ENCODE measurements around the gene BCAS3.

BCAS3 gene

DNA sequence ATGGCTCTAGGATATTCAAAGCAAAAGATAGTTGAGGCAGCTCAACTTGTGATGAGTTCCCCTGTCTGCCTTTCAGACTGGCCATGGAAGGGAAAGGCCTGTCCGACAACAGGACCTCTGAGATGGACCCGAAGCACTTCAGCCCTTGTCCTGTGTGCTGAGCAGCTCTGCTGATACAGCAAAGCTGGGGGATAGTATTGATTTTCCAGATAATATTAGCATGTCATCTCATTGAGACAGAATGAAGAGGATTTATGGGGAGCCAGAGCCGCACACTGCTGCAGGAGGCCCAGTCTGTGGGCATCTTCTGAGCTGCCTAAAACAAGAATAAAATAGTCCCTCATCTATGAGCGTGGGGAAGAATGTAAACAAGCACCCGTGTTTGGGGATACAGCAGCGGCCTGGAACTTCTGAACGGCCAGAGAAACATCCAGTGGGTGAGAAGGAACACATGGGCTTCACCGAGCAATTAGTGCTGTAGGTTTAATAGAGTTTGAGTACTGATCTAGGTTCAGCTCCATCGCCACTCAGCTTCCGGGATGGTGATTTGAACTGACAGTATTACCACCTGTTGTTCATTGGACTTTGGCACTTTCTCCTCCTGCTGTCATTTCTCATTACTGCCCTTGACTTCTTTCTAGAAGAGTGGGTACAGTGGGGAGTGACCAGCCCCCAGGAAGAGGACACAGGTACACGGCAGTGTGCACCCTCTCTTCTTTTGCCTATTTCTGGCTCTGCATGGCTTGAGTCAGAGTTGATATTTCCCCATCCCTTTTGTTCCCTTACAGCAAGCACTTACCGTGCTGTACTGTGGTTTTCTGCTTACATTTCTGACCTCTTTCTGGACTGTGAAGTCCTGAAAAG is 625.5 kb downstream of the BCAS3 start:
- no peak overlapping the region for H3K4me3 Mint-ChIP-seq

DNA sequence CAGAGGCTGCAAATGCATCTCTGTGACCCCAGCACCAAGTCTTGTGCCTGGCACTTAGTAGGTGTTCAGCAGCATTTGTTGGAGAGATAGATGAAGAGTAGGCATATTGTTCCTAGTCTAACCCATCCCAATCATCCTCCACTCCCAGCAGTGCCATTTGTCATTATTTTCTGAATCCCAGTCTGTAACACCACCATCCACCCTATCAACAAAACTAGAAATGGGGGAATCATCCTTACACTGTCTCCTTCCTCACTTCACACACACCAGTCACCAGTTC is 626.1 kb downstream of the BCAS3 start:
- Mint-ChIP-seq H3K4me1 (no peaks in the 10 kb centered on the region), H3K27ac (no peak overlapping the region), H3K36me3 (peaks cover 6% of the 10 kb centered on the region), H3K9me3 (no peaks in the 10 kb centered on the region), H3K4me3 (no peak overlapping the region), H3K27me3 (no peaks in the 10 kb centered on the region)
- no peak for ATAC-seq

More for the DNA sequence above, 625.5 kb downstream of the BCAS3 start:
- H3K9me3 Mint-ChIP-seq: no peaks in the 10 kb centered on the region
- H3K27me3 Mint-ChIP-seq: no peaks in the 10 kb centered on the region
- H3K36me3 Mint-ChIP-seq: peaks cover 6% of the 10 kb centered on the region
- H3K27ac Mint-ChIP-seq: no peak overlapping the region
- no peak for ATAC-seq
- H3K4me1 Mint-ChIP-seq: no peaks in the 10 kb centered on the region

DNA sequence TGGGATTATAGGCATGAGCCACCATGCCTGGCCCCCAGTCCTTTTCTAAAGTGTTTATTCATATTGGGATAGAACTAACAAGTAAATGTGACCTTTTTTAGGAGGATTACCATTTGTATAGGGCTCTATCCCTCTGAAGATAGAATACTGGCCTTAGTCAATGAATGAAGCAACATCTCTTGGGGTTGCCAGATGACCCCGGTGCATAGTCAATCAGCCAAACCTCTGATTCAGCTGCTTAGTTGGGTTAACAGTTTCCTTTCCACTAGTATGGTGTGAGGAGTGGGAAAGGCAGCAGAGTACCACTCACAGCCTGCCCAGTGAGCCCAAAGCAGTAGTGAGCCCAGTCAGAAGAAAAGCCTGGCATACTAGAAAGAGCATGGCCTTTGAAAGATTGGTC is 627.4 kb downstream of the BCAS3 start:
- no peaks in the 10 kb centered on the region for H3K27me3 Mint-ChIP-seq
- H3K4me3 Mint-ChIP-seq: no peak overlapping the region
- no peaks in the 10 kb centered on the region for H3K4me1 Mint-ChIP-seq
- H3K9me3 Mint-ChIP-seq: no peaks in the 10 kb centered on the region
- H3K36me3 Mint-ChIP-seq: peaks cover 6% of the 10 kb centered on the region
- H3K27ac Mint-ChIP-seq: no peak overlapping the region
- ATAC-seq: no peak

DNA sequence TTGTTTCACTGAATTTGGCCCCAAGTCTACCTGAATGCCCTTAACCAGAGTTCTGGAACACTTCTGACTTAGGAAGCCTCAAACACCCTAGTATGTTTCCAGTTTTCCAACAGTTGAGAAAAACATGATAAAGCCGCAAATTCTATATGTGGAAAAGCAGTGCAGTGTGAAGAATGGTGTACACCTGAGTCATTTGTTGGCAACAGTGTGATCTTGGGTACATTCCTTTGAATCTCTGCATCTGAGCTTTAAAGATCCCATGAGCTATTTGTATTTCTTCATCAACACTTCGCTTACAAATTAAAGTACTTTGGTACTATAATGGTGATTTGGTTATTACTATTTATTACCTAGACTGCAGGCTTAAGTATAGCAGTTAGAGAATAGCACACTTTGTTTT is 628.4 kb downstream of the BCAS3 start:
- Mint-ChIP-seq H3K9me3 (no peaks in the 10 kb centered on the region), H3K27me3 (no peaks in the 10 kb centered on the region), H3K36me3 (peaks cover 6% of the 10 kb centered on the region), H3K27ac (no peak overlapping the region), H3K4me1 (no peaks in the 10 kb centered on the region), H3K4me3 (no peak overlapping the region)
- ATAC-seq: no peak

DNA sequence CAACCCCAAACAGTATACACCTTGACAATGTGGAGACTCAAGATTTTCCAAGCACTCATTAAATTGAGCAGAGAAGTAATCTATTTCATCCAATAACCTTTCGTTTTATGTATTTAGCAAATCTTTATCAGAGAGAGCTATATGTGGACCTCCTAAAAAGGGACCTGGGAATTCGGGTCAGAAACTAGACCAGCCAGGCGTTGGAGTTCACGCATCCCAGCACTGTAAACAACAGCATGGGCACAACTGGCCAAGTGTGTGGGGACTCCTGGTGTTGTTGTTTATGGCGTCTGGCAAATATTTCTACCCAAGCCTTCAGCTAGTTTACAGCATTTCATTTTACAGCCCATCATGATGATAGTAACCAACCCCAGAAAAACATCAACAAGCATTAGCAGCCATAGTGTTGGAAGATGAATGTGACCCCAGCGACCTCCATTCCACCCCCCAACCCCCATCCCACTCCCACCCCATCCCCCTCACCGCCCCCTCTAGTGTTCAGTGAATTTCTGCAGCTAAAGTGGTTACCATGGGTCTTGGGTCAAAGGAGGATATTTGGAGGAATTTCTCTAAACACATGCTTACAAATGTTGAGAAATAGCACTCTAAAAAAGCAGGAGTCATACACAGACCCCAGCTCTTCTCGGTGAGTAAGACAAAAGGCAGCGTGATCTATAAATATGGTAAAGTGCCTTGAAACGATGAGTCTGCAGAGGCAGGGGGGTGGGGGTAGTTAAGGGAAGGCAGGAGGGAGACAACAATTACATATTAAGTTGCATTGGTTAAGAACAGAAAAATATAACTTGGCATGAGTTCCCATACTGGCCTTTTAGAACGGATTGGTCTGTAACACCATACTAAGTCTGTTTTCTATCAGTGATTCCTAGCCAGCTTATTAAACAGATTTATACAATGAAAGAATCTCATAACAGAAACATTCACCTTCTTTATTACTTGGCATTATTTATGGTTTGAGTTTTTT is 630.5 kb downstream of the BCAS3 start:
- Mint-ChIP-seq H3K4me1 (no peaks in the 10 kb centered on the region), H3K27ac (no peak overlapping the region), H3K27me3 (no peaks in the 10 kb centered on the region), H3K9me3 (no peaks in the 10 kb centered on the region), H3K36me3 (peaks cover 6% of the 10 kb centered on the region), H3K4me3 (no peak overlapping the region)
- no peak for ATAC-seq

DNA sequence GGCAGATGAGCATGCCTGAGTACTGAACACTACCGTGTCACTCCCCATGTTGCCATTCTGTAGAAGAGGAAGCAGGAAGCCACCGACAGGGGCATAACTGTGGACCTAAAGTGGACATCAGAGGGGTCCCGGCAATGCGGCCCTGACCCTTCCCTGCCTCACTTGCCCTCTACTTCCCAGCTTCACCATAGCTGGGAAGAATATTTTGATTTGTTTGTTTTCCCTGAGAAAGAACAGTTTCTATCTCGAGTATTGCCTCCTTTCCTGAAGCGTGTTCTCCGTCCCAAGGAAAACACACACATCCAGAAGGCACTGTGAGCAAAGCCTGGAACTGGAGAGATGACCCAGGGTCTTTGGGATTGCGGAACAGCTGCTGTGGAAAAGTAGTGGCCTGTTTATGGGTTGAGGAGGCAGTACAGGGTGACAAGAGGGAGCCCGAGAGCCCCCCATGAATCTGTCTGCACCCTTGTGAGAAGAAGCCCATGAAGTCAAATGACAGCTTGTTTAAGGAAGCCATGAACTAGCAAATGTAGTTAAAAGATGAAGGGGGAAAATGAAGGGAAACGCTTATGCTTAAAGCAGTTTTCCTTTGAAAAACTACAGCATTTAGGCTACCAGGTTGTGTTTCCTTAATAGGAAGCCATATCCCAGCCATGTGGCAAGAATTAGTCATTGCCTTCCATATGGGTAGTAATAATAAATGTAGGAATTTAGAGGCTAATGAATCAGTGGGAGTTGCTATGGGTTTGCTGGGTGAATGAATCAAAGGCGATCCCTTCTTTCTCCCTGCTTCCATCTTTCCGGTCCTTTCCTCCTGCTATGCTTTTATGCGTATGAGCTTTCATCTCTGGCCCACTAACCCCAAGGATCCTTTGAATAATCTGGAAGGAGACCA is 632.0 kb downstream of the BCAS3 start:
- no peak overlapping the region for H3K27ac Mint-ChIP-seq
- no peak for ATAC-seq
- H3K27me3 Mint-ChIP-seq: no peaks in the 10 kb centered on the region
- H3K9me3 Mint-ChIP-seq: no peaks in the 10 kb centered on the region
- no peaks in the 10 kb centered on the region for H3K36me3 Mint-ChIP-seq
- no peak overlapping the region for H3K4me3 Mint-ChIP-seq
- no peaks in the 10 kb centered on the region for H3K4me1 Mint-ChIP-seq

DNA sequence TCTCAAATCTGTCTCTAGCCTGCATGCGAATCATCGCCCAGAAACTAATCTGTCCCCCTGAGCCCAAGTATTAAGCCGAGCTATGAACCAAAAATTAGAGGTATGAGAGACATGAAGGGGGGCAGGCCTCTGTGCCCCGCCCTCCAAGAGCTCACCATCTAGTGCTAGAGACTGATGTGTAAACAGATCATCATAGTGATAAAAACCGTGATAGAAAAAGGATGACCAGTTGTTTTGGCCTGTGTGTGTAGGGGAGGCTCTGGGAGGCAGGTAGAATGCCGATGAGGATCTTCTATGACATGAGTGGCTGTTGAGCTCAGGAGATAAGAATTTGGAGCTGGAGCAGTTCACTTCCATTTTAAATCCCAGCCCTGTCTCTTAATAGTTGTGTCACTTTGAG is 632.9 kb downstream of the BCAS3 start:
- Mint-ChIP-seq H3K9me3 (no peaks in the 10 kb centered on the region), H3K4me1 (no peaks in the 10 kb centered on the region), H3K36me3 (no peaks in the 10 kb centered on the region), H3K4me3 (no peak overlapping the region), H3K27ac (no peak overlapping the region), H3K27me3 (no peaks in the 10 kb centered on the region)
- ATAC-seq: no peak

DNA sequence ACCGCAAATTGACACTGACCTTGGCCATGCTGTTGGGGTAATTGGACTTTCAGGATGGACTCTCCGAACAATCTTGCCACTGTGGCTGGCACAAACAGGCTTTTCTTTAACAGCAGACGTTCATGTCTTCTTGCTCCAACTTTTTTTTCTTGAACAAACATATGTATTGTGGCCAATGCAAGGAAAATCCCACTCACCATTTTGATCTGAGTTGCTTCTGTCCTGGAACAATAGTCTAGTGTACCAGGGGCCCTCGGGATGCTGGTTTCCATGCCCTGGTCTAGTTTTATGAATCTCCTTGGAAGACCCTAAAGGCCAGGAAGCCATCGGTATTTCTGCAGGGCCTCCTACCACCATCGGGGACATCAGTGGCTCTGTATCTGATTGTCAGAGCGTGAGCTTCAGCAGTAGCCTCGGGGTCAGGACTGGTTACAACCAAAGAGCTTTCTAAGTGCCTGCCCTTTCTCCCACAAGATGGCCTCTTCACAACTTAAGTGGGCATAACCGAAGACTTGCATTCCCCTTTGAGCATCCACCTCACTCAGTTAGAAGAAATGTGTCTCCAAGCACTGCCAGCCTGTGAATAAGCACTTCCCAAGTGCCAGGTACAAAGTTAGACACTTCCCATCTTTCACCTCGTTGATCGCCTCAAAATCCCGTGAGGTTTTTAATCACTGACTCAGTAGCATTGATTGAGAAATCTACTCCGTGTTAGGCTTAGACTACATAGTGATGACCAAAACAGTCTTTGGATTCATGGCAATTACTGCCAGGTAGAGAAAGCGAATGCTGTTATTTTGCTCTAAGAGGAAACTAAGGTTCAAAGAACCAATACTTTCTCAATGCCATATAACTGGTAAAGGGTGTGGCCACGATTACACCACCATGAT is 635.0 kb downstream of the BCAS3 start:
- no peak overlapping the region for H3K27ac Mint-ChIP-seq
- no peaks in the 10 kb centered on the region for H3K27me3 Mint-ChIP-seq
- H3K9me3 Mint-ChIP-seq: no peaks in the 10 kb centered on the region
- no peak overlapping the region for H3K4me3 Mint-ChIP-seq
- H3K4me1 Mint-ChIP-seq: no peaks in the 10 kb centered on the region
- no peaks in the 10 kb centered on the region for H3K36me3 Mint-ChIP-seq
- ATAC-seq: no peak

DNA sequence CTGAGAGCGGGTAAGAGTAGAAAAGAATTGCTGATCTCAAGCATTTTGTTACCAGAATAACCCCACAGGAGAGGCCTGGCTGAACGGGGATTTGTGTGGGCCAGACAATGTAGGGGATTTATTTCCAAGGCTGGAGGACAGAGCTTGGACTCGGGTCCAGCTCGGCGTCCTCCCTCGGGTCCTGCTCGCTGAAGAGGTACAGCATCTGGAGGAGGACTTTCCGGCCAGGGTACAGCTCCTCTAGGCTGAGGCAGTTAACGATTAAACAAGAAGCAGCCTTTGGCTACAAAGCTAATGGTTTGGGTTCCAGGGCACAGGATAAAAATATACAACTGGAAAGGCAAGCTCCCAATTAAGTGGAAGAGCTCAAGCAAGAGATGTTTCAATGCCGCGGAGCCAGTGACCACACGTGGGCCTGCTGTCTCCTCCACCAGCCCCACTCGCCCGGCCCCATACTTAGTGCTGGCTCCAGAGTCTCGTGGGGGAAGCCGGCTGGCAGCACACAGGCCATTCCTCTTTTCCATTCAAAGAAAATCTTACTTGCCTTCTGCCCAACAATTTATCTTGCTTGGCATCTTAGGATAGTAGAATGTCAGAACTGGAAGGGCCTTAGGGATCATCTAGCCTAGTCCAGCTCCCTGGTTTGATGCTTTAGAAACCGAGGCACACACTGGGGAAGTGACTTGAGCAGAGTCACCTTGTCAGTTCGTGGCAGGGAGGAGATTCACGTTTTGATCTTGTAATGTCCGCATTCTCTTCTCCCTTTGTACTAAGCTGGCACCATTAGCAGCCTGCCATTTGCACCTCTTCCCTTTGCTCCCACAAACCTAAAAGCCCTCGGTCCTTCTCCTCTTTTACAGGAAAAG is 636.0 kb downstream of the BCAS3 start:
- Mint-ChIP-seq H3K9me3 (no peaks in the 10 kb centered on the region), H3K27me3 (no peaks in the 10 kb centered on the region)

DNA sequence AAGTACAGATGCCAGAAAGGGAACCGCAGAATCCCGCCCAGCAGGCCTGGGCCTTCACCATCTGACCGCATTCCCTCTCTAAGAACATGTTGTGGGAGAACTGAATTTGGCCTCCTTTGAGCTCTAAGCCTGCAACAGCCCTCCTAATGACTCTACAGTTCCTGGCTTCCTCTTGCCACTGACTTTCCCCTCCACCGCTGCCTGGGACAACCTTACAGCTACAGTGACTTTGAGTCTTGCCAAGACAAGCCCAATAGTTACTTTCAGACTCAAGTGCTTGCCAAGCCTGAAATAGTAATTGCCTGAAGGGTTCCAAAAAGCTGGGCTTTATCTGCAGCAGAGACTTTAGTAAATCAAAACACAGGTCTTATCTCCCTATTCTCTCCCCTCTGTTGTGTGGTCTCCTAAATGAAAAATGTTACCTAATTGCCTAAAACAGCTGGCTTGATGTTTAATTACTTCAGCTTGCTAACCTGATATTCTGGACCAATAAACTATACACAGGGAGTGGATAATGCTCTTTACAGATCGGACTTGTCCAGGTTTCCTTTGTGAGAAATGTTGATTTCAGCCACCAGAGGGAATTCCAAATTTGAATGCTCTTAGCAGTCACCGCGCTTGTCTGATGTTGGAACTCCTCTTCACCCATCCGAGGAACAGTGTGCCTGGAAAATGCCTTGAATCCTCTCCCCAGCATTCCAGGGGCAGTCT is 636.9 kb downstream of the BCAS3 start:
- H3K27ac Mint-ChIP-seq: no peak overlapping the region
- no peak overlapping the region for H3K4me3 Mint-ChIP-seq
- no peak for ATAC-seq
- no peaks in the 10 kb centered on the region for H3K9me3 Mint-ChIP-seq
- no peaks in the 10 kb centered on the region for H3K4me1 Mint-ChIP-seq
- no peaks in the 10 kb centered on the region for H3K27me3 Mint-ChIP-seq
- H3K36me3 Mint-ChIP-seq: no peaks in the 10 kb centered on the region

More for the DNA sequence above, 636.0 kb downstream of the BCAS3 start:
- Mint-ChIP-seq H3K36me3 (no peaks in the 10 kb centered on the region), H3K27ac (no peak overlapping the region), H3K4me1 (no peaks in the 10 kb centered on the region), H3K4me3 (no peak overlapping the region)
- ATAC-seq: no peak

DNA sequence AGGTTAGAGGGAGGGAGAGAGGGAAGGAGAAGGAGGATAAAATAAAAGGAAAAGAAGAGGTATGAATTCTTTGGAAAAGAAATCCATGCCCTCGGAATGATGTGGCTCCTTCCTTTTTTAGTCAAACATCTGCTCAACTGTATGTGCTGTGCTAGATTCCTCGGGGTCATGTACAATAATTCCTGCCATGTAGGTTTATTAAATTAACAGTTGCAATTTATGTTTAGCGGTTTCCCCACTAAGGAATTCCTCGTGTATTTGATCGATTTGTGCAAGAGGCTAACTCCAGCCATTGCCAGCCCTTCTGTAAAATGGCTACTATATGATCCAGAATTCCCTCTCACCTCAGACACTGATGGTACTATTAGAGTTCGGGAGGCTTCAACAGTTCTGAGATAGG is 639.0 kb downstream of the BCAS3 start:
- Mint-ChIP-seq H3K27me3 (no peaks in the 10 kb centered on the region), H3K4me3 (no peak overlapping the region), H3K36me3 (no peaks in the 10 kb centered on the region), H3K27ac (no peak overlapping the region), H3K9me3 (no peaks in the 10 kb centered on the region), H3K4me1 (no peaks in the 10 kb centered on the region)
- ATAC-seq: no peak

DNA sequence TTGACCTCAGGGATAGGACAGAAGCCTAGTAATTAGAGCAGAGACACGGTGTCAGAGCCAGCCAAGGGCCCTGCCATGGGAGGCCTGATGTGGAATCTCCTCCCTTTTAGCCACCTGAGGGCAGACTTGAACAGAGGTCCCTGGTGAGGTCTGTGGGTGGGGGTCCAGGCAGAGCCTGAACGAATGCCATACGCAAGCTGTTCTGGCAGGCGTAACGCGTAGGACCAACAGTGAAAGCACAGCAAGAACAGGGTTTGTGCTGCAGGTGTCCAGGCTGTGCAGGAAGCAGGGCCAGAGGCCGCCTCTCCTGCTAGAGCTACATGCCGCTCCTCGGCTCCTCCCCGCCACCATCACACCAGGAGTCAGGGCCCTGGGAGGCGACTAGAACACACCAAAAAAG is 640.1 kb downstream of the BCAS3 start:
- ATAC-seq: no peak
- no peak overlapping the region for H3K4me3 Mint-ChIP-seq
- no peaks in the 10 kb centered on the region for H3K9me3 Mint-ChIP-seq
- H3K4me1 Mint-ChIP-seq: no peaks in the 10 kb centered on the region
- H3K27ac Mint-ChIP-seq: no peak overlapping the region
- no peaks in the 10 kb centered on the region for H3K36me3 Mint-ChIP-seq
- no peaks in the 10 kb centered on the region for H3K27me3 Mint-ChIP-seq

DNA sequence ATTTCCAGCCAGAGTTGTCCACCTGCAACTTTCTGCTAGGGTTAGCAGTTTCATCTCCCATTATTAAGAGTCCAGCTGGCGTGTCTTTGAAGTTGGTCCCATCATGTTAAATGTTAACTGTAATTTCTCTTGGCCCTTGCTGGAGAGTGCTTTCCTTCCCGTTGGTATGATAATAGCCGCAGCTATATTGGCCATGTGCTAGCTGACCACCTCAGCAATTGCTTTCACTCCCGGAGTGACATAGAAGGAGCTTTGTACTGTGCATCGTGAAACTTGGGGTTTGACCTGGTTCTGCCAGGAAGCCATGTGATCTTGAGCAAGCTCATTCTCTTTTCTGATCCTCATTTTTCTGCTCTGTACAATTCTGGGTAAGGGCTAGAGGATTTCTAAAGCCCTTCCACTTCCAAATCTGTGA is 641.0 kb downstream of the BCAS3 start:
- Mint-ChIP-seq H3K4me3 (no peak overlapping the region), H3K27ac (no peak overlapping the region), H3K4me1 (no peaks in the 10 kb centered on the region), H3K9me3 (no peaks in the 10 kb centered on the region), H3K27me3 (no peaks in the 10 kb centered on the region), H3K36me3 (no peaks in the 10 kb centered on the region)
- no peak for ATAC-seq

Measured in stimulated activated memory B cell treated with anti-CD40 and anti-IgM and Interleukin-4, amounts not matched to agents 10 μg/mL and 1 μg/mL and 100 μg/mL, for 72 hours (primary cell).